ENCODE data around the gene ITGAD. TPM values are rescaled to one million over a fixed set of nuclear protein-coding genes. Genes with fewer than 3 reads are reported as not detected.

Gene ITGAD
- total RNA-seq, 1 experiment from 2014 or later, result not detected

- H3K18ac ChIP-seq (ENCODE audit: insufficient read length, low read depth, low read length), result no peak overlapping the region
- no peak overlapping the region for H4K8ac ChIP-seq (replicated peaks; ENCODE audit: insufficient read length, low read depth, low read length)
- H2BK20ac ChIP-seq (ENCODE audit: low read depth, low read length, poor library complexity, severe bottlenecking), result no peak overlapping the region
- no peak overlapping the region for H3K56ac ChIP-seq (ENCODE audit: insufficient read length, low read depth, low read length)
- Mint-ChIP-seq H3K27ac (no peak overlapping the region), H3K4me1 (no peaks in the 10 kb centered on the region), H3K9me3 (peaks cover 0 to 3% of the 10 kb centered on the region in 2 experiments; a peak in 1 of 5 replicates), H3K36me3 (ENCODE audit: insufficient read depth in 1 of 3, low read depth in 3 of 3) (peaks cover 0 to 4% (median 0%) of the 10 kb centered on the region in 3 experiments; a peak in 2 of 7 replicates), H3K4me3 (no peak overlapping the region), H3K27me3 (ENCODE audit: low read depth) (peaks cover 4% of the 10 kb centered on the region)
- no peak overlapping the region for H2BK5ac ChIP-seq (ENCODE audit: insufficient read length, low read length)
- H2AK5ac ChIP-seq (ENCODE audit: insufficient read length, low read length), result no peak overlapping the region
- H2BK12ac ChIP-seq (ENCODE audit: insufficient read length, low read depth, low read length), result no peak overlapping the region
- no peak overlapping the region for H4K5ac ChIP-seq (ENCODE audit: insufficient read length, low read depth, low read length)
- H3K14ac ChIP-seq (ENCODE audit: insufficient read depth, low read length), result no peak overlapping the region
- no peak overlapping the region for H3K27ac ChIP-seq (ENCODE audit: insufficient read length, low read depth, low read length)
- no CpG with 5 or more reads among the region's 11 CpGs for WGBS (ENCODE audit: extremely low coverage, insufficient read length, low lambda C conversion rate)
- H3K23ac ChIP-seq (ENCODE audit: insufficient read length, low read depth, low read length), result no peak overlapping the region
- H3K27me3 ChIP-seq (ENCODE audit: insufficient read depth, low read length), result no peaks in the 10 kb centered on the region
- no peaks in the 10 kb centered on the region for H4K20me1 ChIP-seq (ENCODE audit: control insufficient read depth, insufficient read depth, insufficient read length)
- no peak overlapping the region for H3K4ac ChIP-seq (ENCODE audit: low read depth, low read length)
- no peak overlapping the region for H3K9ac ChIP-seq (ENCODE audit: extremely low read depth, insufficient read length, low read length)
- H2BK120ac ChIP-seq (ENCODE audit: low read depth, low read length, poor library complexity, severe bottlenecking), result no peak overlapping the region
- TF ChIP-seq CTCF (conservative IDR thresholded peaks at IDR 0.05), result no peak
- H3K79me1 ChIP-seq (ENCODE audit: insufficient read depth, low read depth, low read length, poor library complexity, severe bottlenecking), result no peaks in the 10 kb centered on the region
- no peak overlapping the region for H2BK15ac ChIP-seq (ENCODE audit: low read depth, low read length)
- H2AFZ ChIP-seq (ENCODE audit: low read length), result no peak overlapping the region
- H3K23me2 ChIP-seq (ENCODE audit: insufficient read length, low read depth, low read length, poor library complexity, severe bottlenecking), result no peaks in the 10 kb centered on the region
- H3K9me3 ChIP-seq (ENCODE audit: control insufficient read depth, low read depth, low read length), result no peaks in the 10 kb centered on the region
- no peak overlapping the region for H3K4me2 ChIP-seq (ENCODE audit: insufficient read depth, insufficient read length, low read length)
- no peak for DNase-seq
- no peaks in the 10 kb centered on the region for H3K79me2 ChIP-seq (ENCODE audit: insufficient read depth, low read length)
- no peaks in the 10 kb centered on the region for H3K4me1 ChIP-seq (ENCODE audit: insufficient read depth, low read length)
- H3T11ph ChIP-seq (ENCODE audit: low read length), result no peak overlapping the region
- H4K91ac ChIP-seq (ENCODE audit: insufficient read length, low read depth, low read length), result no peak overlapping the region
Measured at GRCh38 chr16:31401436-31401835, 8.3 kb downstream of the ITGAD start.

All from H9 (cell line).